Astrocyte (in vitro differentiated cells and primary cell): ENCODE results near the gene TTYH1.

Experiments
- CTCF ChIP-seq: IDR thresholded peaks from 2 replicates; pipeline ENCODE4 v1.5.1; 2011; ENCODE audit warnings: low read depth, mild to moderate bottlenecking, inconsistent platforms, low read length, moderate library complexity; ENCODE audit not compliant: insufficient read depth
- EZH2 ChIP-seq: IDR thresholded peaks from 2 replicates; pipeline ENCODE4 v1.6.1; 2012; ENCODE audit warnings: mild to moderate bottlenecking, low read length, inconsistent platforms; ENCODE audit not compliant: insufficient read depth

- TF ChIP-seq EZH2 (no peak), CTCF (no peak)
Observed at GRCh38 chr19:54460230-54461005, 45.2 kb downstream of the TTYH1 start.
